Thyroid gland (tissue), 4 donors: ENCODE results near the gene TPCN1. TPM values are rescaled to one million over a fixed set of nuclear protein-coding genes. Genes with fewer than 3 reads are reported as not detected.

Experiments
- DNase-seq, 2 donors: peaks; one replicate each; pipeline ENCODE4 v3.0.0-alpha.2; 2019
- H3K27ac ChIP-seq, 3 donors: fragments of 200-600 bp; sonication (generic); 1 replicate in 2 of 3; 2 replicates in 1 of 3; pipeline ENCODE4 v1.5.1; 2016 to 2019; ENCODE audit warnings: mild to moderate bottlenecking in 1 of 3, moderate library complexity in 1 of 3
- H3K27me3 ChIP-seq: fragments of 200-600 bp; sonication (generic); one replicate; pipeline ENCODE4 v1.5.1; 2019
- H3K36me3 ChIP-seq, 2 donors: fragments of 200-600 bp; sonication (generic); one replicate each; pipeline ENCODE4 v1.5.1; 2016 to 2019
- H3K4me1 ChIP-seq, 2 donors: fragments of 200-600 bp; sonication (generic); one replicate each; pipeline ENCODE4 v1.5.1; 2017 to 2019
- H3K4me3 ChIP-seq, 3 donors: fragments of 200-600 bp; sonication (generic); replicated peaks in 1 of 3; 1 replicate in 2 of 3; 2 replicates in 1 of 3; pipeline ENCODE4 v1.5.1; 2016; ENCODE audit warnings: mild to moderate bottlenecking in 1 of 3
- H3K9me3 ChIP-seq: fragments of 200-600 bp; sonication (generic); one replicate; pipeline ENCODE4 v1.5.1; 2017
- POLR2A ChIP-seq, 2 donors: fragments of 450-650 bp; IDR thresholded peaks; one replicate each; pipeline ENCODE4 v1.6.1; 2017; ENCODE audit warnings: antibody characterized with exemption in 2 of 2, mild to moderate bottlenecking in 2 of 2, moderate library complexity in 1 of 2
- WGBS, 2 donors: methylation state at CpG; one replicate each; pipeline ENCODE4 v1.1.5; 2017; 5-methylcytosine and 5-hydroxymethylcytosine counted together
- intact Hi-C: fragments of 100-400 bp; cut with DNase I; formaldehyde crosslinking; loops from one replicate; pipeline ENCODE4 v1.15.1; 2023
- total RNA-seq, 4 donors: library from RNA; depleted of rRNA; stranded (reverse); fragments of >200 nt; gene quantifications; one replicate each; pipeline ENCODE4 v1.2.3, GENCODE V29; 2016
- TF ChIP-seq, protein P1 (sequence below), 6 experiments: fragments of 200-600 bp in 3 of 6; fragments of 450-650 bp in 3 of 6; sonication (generic) in 3 of 6; IDR thresholded peaks; one replicate each; pipeline ENCODE4 v1.5.1; 2016 to 2019; ENCODE audit warnings: antibody characterized with exemption in 6 of 6, mild to moderate bottlenecking in 2 of 6, inconsistent platforms in 1 of 6, moderate library complexity in 1 of 6

TPCN1 gene
- total RNA-seq, 4 donors from 2014 or later: 58.3 to 135 (median 109) TPM

DNA sequence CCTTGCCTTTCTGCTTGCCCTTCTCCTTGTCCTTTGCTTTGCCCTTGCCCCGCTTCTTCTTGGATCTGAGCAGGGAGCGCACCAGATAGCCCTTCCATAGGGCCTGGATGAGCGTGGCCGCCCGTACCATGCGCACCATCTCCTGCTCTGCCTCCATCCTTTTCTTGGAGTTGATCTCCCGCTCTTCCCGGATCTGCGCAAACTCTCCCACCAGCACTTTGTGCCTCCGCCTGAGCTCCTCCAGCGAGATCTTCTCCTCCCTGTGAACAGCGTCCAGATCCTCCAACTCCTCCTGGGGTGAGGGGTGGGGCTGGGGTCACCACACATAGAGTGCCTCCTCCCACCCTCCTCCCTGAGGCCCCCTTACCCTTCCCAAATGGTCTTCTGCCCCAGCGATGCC, 25.7 kb upstream of the TPCN1 start:
- Histone ChIP-seq H3K4me3 (no peak overlapping the region), H3K27ac (no peak overlapping the region), H3K9me3 (no peaks in the 10 kb centered on the region), H3K27me3 (no peaks in the 10 kb centered on the region), H3K36me3 (peaks cover 10 to 12% of the 10 kb centered on the region in 2 donors), H3K4me1 (peaks cover 0 to 13% of the 10 kb centered on the region in 2 donors)
- intact Hi-C loops: loop anchor here (10.0 kb wide), 2 partner anchors 139 to 229 kb away; partner anchors contain the start of genes SDSL and SLC8B1
- TF ChIP-seq POLR2A (IDR thresholded peaks at IDR 0.05): no peak
- TF ChIP-seq, protein P1, sequence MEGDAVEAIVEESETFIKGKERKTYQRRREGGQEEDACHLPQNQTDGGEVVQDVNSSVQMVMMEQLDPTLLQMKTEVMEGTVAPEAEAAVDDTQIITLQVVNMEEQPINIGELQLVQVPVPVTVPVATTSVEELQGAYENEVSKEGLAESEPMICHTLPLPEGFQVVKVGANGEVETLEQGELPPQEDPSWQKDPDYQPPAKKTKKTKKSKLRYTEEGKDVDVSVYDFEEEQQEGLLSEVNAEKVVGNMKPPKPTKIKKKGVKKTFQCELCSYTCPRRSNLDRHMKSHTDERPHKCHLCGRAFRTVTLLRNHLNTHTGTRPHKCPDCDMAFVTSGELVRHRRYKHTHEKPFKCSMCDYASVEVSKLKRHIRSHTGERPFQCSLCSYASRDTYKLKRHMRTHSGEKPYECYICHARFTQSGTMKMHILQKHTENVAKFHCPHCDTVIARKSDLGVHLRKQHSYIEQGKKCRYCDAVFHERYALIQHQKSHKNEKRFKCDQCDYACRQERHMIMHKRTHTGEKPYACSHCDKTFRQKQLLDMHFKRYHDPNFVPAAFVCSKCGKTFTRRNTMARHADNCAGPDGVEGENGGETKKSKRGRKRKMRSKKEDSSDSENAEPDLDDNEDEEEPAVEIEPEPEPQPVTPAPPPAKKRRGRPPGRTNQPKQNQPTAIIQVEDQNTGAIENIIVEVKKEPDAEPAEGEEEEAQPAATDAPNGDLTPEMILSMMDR (IDR thresholded peaks at IDR 0.05): no peak
- 91 to 95% methylated on average over 13 of the region's 13 CpGs for WGBS, 2 donors
- no peak for DNase-seq

DNA sequence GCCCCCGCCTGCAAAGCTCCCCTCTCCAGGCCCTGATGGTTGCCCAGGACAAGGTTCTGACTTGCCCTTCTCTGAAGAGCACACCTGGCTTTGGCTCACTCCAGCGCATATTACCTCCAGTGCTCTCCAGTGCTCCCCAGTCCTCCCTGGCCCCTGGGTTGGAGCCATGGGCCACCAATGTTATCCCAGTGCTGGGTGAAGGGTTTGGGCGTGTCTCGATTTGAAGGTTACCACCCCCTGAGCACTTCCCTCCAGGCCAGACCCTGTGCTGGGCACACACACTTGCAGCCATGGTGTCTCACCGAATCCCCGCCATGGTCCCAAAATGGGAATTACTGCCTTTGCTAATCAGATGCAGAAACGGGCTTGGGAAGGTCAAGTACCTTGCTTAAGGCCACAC, 24.7 kb upstream of the TPCN1 start:
- no peak overlapping the region for H3K4me3 ChIP-seq
- DNase-seq: no peak
- intact Hi-C loops: loop anchor here (10.0 kb wide), 2 partner anchors 138 to 228 kb away; partner anchors contain the start of genes SDSL and SLC8B1
- no peak overlapping the region for H3K27ac ChIP-seq
- H3K36me3 ChIP-seq: peaks cover 2 to 6% of the 10 kb centered on the region in 2 donors
- H3K27me3 ChIP-seq: no peaks in the 10 kb centered on the region
- H3K9me3 ChIP-seq: no peaks in the 10 kb centered on the region
- peaks cover 0 to 13% of the 10 kb centered on the region in 2 donors for H3K4me1 ChIP-seq
- WGBS, 2 donors: 69 to 73% methylated on average over 6 to 7 of the region's 7 CpGs
- TF ChIP-seq POLR2A (IDR thresholded peaks at IDR 0.05): no peak
- TF ChIP-seq, protein P1 (IDR thresholded peaks at IDR 0.05): no peak

DNA sequence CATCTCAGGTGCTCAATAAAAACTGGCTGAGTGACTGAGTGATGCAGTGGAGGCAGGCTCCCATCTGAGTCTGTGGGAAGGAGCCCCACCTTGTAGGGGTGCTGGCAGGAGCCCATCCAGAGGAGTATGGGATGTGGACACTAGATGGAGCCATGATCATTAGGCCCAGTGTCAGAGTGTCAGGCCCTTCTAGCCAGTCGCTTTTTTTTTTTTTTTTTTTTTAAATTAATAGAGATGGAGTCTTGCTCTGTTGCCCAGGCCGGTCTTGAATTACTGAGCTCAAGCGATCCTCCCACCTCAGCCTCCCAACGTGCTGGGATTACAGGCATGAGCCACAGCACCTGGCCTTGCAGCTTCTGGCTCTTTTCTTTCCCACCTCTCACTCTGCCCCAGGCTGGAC, 24.3 kb upstream of the TPCN1 start:
- TF ChIP-seq, protein P1 (IDR thresholded peaks at IDR 0.05): peak in 5 of 6 experiments; percentile 41 to 73 (median 61)
- no peak for TF ChIP-seq POLR2A (IDR thresholded peaks at IDR 0.05)
- H3K4me3 ChIP-seq: no peak overlapping the region
- no peaks in the 10 kb centered on the region for H3K9me3 ChIP-seq
- H3K4me1 ChIP-seq: peaks cover 0 to 13% of the 10 kb centered on the region in 2 donors
- peaks cover 0 to 2% of the 10 kb centered on the region in 2 donors for H3K36me3 ChIP-seq
- peak; percentile 74 to 77 for DNase-seq
- H3K27me3 ChIP-seq: no peaks in the 10 kb centered on the region
- WGBS, 2 donors: 12 to 20% methylated on average over 4 of the region's 4 CpGs
- no peak overlapping the region for H3K27ac ChIP-seq
- intact Hi-C loops: loop anchor here (10.0 kb wide), 2 partner anchors 138 to 228 kb away; partner anchors contain the start of genes SDSL and SLC8B1

DNA sequence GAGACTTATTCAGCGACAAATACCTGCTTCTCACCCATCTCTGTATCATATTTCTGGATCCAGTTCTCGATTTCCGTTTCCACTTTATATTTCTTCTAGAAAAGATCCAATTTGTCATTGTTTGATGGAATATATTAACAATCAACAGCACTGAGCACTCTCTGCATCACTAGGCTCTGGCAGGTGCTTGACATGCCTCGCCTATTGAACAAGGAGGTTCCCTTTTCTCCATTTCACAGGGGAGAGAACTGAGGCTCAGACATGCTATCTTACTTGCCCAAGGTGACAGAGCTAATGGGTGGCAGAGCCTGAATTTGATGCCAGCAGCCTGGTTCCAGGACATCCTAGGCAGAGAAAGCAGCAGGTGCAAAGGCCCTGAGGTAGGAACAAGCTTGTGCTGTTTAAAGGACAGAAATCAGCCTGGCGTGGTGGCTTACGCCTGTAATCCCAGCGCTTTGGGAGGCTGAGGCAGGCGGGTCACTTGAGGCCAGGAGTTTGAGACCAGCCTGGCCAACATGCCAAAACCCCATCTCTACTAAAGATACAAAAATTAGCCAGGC, 23.7 kb upstream of the TPCN1 start:
- H3K27me3 ChIP-seq: no peaks in the 10 kb centered on the region

More for the DNA sequence above, 23.7 kb upstream of the TPCN1 start:
- no peak for DNase-seq
- 97 to 98% methylated on average over 7 to 8 of the region's 8 CpGs for WGBS, 2 donors
- intact Hi-C loops: loop anchor here (10.0 kb wide), 2 partner anchors 137 to 227 kb away; partner anchors contain the start of genes SDSL and SLC8B1
- no peak for TF ChIP-seq POLR2A (IDR thresholded peaks at IDR 0.05)
- TF ChIP-seq, protein P1 (IDR thresholded peaks at IDR 0.05): no peak
- H3K9me3 ChIP-seq: no peaks in the 10 kb centered on the region
- H3K36me3 ChIP-seq: no peaks in the 10 kb centered on the region
- no peak overlapping the region for H3K4me3 ChIP-seq
- H3K4me1 ChIP-seq: peaks cover 0 to 13% of the 10 kb centered on the region in 2 donors
- no peak overlapping the region for H3K27ac ChIP-seq
